Measurements from ENCODE around the gene MGLL.

MGLL gene

GRCh38 chr3:127835993-127836882, 13.9 kb upstream of the MGLL start:
- no peak for DNase-seq (ENCODE audit: low read depth in 3 of 3)

- no peak for DNase-seq (ENCODE audit: low read depth in 3 of 3)
These were observed 12.5 kb upstream of the MGLL start for GRCh38 chr3:127834771-127835170.

GRCh38 chr3:127833281-127834032, 11.1 kb upstream of the MGLL start:
- no peak for DNase-seq (ENCODE audit: low read depth in 3 of 3)

GRCh38 chr3:127831723-127832172, 9.4 kb upstream of the MGLL start:
- DNase-seq (ENCODE audit: low read depth in 3 of 3) = peak in 1 of 3 donors; percentile 12

- DNase-seq (ENCODE audit: low read depth in 3 of 3) = no peak
These were observed 7.2 kb upstream of the MGLL start for GRCh38 chr3:127829537-127829936.

GRCh38 chr3:127827808-127828207, 5.5 kb upstream of the MGLL start:
- DNase-seq (ENCODE audit: low read depth in 3 of 3) = no peak

DNA sequence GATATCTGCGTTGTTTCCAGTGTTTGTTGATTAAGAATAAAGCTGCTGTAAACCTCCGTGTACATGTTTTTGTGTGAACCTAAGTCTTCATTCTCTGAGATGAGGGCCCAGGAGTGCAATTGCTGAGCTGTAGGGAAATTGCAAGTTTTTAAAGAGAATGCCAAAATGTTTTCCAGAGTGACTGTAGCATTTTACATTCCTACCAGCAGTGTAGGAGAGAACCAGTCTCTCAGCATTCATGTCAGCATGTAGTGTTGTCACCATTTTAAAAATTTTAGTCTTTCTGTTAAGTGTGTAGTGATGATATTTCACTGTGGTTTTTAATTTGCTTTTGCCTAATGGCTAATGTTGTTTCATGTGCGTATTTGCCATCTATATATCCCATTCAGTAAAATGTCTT, 3.4 kb upstream of the MGLL start:
- no peak for DNase-seq (ENCODE audit: low read depth in 3 of 3)

DNA sequence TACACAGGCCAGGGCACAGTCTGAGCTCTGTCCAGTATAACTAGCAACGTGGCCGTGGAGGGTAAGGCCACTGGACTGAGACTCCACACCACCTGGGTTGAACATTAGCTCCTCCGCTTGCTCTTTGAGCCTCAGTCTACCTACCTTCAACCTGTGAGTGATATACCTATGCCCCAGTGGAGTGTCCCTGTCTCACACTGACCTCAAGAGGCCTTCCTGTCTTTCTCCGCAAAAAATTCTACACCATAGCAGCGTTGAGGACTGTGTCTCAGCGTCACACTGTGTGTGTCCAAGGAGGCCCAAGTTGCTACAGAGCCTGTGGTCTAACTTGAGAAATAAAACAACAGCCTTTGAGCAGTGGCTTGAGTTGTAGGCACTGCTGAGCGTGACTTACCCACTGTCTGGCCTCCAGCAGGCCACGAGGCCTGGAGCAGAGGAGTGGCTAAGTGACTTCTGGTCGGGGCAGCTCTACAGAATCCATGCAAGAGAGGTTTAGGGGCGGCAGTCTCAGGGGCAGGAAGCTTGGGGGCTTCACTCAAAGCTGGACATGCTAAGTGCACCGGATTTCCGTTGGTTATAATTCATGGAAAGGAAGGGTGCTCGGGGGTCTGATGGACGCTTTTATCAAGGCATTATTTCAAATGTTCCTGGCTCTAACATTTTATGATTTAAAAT, 2.0 kb upstream of the MGLL start:
- no peak for DNase-seq (ENCODE audit: low read depth in 3 of 3)

GRCh38 chr3:127823426-127823857, 1.1 kb upstream of the MGLL start:
- no peak for DNase-seq (ENCODE audit: low read depth in 3 of 3)

DNA sequence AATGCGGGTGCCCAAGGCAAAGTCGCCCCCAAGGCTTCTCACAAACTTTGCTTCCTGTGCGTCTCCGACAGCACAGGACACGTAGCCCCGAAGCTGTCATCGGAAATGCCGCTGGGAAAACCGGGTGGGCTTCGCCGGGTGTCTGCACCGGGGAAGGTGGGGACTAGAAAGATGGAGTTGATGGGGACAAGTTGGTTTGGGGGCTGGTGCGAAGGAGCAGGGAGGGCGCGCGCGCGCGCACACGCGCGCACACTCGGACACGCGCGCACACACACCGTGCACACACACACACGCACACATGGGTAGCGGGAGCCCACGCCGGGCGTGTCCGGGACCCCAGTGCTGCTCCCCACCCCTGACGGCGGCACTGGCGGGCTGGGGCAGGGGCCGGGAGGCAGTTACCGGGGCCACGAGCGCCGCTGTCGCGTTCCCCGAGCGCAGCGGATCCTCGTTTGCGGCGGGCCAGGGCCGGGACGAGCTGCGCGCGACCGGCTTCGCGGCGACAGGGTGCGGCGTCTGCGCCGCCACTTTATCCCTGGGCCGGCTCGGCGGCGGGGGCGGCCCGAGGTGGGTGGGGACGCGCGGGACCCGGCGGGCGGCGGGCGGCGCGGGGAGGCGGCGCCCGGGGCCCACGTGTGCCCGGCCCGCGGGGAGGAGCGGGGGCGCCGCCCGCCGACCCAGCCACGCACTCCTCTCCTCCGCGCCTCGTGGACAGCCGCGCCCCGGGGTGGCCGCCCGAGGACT, 539 bp upstream of the MGLL start:
- DNase-seq (ENCODE audit: low read depth in 3 of 3) = no peak

- DNase-seq (ENCODE audit: low read depth in 3 of 3) = no peak
These were observed 921 bp downstream of the MGLL start for GRCh38 chr3:127821394-127821793.

DNA sequence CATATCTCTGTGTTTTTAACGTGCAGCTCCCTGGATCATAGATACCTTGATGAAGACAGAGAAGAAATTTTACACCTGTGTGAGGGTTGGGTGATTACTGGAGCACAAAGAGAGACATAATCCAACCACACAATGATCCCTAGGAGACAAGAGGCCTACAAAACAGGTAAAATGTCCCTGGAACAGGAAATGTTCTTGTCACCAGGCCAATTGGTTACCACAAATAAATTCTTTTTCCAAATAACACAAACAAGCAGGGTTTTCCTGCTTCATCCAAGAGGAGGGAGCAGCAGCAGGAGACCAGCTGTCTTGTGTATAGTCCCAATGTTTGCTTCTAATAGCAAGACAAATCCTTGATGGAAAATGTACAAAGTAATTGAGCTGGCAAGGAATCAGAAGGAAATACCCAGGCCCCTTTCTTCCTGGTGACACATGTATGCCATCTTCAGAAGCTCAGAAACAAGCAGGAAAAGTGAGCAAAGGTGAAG, 1.4 kb downstream of the MGLL start:
- no peak for DNase-seq (ENCODE audit: low read depth in 3 of 3)

DNA sequence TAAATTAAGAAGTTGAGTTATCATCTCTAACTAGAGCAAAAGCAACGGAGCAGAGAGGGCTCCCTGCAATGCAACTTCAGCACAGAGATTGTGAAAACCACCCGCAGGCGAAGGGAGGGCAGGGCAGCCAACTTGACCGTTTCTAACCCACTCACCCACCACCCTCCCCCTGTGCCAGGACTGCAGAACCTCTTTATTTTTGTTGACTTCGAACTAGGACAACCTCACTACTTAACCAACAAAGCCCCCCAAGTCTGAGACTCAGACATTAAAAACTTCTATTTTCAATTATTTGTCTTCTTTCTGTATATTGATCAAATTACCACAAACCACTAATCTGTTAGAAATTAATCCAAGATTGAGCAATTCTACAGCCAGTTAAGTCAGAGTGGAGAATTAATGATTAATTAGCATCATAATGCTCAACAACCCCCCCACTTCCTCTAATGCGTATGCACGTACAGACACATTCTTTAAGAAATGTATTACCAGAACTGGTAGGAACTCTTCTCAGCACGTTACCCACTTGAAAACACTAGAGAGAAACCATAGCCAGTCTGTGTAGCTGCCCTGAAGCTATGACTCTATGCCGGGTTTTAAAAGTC, 2.0 kb downstream of the MGLL start:
- DNase-seq (ENCODE audit: low read depth in 3 of 3) = no peak

DNA sequence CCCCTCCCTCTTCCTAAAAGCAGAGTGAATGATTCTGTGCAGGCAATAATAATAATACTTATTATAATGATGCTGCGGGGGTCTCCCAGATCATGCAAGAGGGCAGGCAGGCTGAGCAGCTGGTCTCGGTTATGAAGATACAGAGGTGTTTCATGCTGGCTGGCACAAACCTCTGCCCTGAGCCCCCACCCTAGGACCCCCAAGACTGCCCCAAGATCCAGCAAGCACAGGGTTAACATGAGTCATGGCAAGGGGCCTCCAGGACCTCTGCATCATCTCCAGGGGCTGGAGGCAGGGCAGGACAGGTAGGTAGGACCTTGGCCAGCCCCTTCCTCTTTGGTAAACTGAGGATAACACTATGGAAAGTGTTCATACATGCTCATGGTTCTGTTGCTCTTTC, 2.7 kb downstream of the MGLL start:
- no peak for DNase-seq (ENCODE audit: low read depth in 3 of 3)

GRCh38 chr3:127819086-127819485, 3.2 kb downstream of the MGLL start:
- DNase-seq (ENCODE audit: low read depth in 3 of 3) = no peak

DNA sequence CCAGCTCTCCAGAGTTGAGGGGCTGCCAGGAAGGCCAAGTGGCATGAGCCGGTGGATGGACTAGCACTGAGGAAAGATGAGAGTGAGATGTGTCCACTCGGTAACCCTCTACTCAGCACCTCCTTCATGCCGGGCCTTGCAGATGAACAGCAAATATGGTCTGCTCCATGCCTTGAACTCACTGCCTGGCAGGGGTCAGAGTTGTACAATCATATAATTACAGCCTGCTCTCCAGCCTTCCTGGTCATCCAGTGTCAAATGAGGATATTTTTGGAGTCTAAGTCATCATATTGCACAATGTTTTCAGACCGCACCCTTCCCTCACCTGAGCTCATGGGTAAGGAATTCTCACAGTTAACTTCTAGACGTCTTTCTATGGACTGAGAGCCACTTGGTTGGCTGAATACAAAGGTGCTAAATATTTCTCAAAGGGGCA, 4.9 kb downstream of the MGLL start:
- DNase-seq (ENCODE audit: low read depth in 3 of 3) = no peak

DNA sequence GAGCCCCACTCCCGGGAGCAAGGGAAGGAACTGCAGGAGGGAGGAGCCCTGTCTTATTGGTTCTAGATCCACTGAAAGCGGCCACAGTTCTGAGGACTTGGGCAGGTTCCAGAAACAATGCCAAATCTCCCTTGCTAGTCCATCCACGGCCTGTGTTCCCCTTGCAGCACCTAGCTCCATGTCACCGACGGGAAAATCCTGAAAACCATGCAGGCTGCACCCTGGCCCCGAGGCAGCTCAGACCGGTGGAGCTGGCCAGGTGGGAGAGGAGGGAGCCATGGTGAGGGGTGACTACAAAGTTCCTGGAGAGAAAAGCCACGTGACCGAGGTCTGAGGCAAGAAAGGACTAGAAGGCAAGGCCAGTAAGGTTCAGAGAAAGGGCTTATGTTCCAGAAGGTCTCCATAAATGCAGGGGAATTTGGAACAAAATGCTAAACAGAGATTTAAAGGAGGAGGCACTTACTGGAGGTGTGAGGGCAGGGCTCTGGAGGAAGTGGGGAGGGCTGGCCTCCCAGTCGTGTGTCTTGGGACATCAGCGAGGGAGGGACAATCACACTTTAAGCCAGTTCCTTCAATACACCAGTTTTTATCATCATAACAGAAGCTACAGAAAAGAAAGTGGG, 5.4 kb downstream of the MGLL start:
- no peak for DNase-seq (ENCODE audit: low read depth in 3 of 3)

DNA sequence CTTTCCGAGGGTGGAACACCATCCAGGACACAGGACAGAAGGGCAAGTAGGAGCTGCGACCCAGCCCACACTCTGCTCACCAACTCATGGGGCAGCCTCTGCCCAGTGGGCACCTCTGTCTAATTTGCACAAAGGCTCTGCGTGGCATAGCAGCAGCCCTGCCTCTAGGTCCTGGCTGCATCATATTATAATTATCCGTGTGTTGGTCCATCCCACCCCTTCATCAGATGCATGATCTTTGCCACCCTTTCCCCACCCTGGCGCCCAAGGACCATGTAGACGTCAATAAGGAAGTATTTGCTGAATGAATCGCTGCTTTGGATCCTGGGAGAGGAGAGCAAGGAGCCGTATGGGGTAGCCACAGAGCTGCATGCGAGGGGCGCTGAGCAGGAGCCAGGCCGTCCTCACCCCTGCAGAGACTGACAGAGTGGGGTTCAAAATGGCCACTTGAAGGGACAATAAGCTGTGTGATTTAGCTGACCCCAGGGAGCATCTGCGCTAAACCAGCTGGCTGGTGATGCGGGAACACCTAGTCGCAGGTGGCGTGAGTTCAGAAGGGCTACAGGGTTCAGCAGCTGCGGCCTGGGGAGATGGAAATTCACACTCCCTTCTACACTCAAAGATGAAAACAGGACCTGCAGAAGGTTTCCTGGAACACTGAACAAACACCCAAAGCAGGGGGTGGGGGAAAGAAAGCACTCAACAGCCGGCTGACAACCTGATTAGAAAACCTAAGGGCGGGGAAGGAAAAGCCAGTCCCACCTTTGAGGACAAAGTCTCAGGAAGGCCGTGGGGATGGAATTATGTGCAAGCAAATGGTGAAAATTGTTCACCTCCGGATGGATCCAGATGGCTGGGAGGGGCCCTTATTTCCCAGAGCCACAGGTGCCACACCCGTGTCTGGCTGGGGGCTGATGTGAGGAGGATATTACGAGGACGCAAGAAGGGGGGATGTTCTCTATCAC, 6.4 kb downstream of the MGLL start:
- no peak for DNase-seq (ENCODE audit: low read depth in 3 of 3)

DNA sequence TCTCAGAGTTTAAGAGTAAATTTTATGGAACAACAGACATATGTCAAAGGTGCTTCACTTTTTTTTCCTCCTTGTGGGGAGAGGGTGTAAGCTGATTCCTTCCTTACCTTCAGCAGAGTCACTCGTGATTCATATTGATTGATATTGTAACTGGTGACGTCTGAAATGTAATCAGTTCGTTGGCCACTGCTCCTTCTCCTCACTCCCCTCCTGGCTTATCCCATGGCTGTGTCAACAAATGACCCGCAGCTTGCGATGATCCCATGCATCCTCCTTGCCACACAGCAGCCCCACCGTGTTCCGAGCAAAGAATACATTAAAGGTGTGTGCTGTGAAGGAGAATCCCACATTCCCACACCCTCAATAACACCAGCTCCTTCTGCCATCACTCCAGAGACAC, 7.3 kb downstream of the MGLL start:
- DNase-seq (ENCODE audit: low read depth in 3 of 3) = no peak

Data from stimulated activated CD4-positive, alpha-beta T cell treated with anti-CD3 and anti-CD28 coated beads, TNF-alpha, amount 100 ng/mL, for 48 hours (primary cell).